Stimulated activated naive CD4-positive, alpha-beta T cell treated with Interleukin-2 at 50 U/mL for 16 hours (primary cell): Measurements from ENCODE around the gene ICE2.
"Not testable (repeated sequence)": the region's sequence is repeated elsewhere in the genome, so short reads cannot be mapped to it uniquely, and the experiment has no call there.

ENCODE experiments used
- DNase-seq: peaks from one replicate; lab custom pipeline; 2025; lab: John Stamatoyannopoulos, UW

The ICE2 gene

DNA sequence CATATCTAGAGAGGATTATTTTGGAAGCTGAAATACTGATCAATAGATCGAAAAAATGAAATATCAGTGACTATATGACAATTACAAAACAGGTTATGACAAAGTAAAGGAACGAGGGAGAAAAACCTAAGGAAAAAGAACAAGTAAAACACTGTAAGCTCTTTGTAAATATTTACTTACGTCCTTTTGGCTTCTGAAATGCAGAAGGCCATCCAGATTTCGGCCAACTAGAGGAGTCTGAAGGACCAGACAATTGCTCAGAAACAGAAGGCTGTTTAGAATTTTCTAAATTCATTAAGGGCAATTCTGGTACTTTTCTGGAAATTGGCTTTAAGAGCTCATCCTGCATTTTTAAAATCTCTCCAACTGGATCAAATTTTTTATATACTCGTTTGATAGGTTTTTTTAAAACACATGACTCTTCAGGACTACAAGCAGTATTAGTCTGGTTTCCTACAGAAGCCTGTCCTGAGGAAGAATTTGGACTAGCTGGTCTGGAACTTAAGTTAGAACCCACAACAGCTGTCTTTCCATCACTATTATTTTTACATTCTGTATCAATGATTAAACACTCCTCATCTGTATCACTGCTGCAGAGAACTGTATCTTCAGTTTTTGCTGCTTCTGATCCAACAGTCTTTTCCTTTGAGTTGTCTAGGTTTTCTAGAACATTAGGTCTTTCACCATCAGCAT, 30.1 kb downstream of the ICE2 start:
- no peak for DNase-seq

GRCh38 chr15:60444289-60444912, 34.5 kb downstream of the ICE2 start:
- no peak for DNase-seq

DNA sequence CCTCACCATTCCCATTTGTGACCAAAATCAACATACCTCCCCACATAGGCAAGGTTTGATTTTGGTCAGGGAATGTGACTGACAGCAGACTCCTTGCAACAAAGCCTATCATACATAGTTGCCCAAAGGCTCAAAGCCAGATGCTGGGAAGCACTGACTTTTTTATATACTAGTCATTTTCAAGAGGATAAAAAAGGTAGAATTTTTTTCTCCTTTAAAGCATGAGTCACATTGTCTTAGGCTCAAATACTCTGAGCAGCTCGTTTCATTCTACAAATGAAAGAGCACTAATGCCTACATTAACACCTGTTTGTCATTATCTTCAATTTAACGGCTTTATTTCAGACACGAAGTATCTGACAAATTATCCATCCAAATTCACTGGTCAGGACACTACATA, 36.2 kb downstream of the ICE2 start:
- DNase-seq, result no peak

DNA sequence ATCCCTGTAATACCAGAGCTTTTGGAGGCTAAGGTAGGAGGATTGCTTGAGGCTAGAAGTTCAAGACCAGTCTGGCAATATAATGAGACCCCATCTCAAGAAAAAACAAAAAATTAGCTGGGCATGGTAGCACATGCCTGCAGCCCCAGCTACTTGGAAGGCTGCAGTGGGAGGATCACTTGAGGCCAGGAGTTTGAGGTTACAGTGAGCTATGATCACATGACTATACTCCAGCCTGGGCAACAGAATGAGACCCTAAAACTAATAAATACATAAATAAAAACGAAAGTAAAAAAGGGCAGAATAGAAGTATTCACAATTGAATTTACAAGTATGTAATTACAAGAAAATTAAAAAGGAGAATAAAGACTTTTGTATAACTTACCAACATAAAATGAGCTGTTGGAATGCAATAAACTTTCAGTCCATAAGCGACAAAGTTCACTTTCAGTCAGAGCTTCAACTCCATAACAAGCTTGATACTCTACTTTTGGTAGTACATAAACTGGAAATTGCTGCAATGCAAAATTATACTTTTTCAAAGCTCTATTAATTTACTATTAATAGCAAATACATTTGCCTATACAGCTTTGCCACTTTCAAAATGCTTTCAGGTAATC, 36.8 kb downstream of the ICE2 start:
- DNase-seq, result no peak

DNA sequence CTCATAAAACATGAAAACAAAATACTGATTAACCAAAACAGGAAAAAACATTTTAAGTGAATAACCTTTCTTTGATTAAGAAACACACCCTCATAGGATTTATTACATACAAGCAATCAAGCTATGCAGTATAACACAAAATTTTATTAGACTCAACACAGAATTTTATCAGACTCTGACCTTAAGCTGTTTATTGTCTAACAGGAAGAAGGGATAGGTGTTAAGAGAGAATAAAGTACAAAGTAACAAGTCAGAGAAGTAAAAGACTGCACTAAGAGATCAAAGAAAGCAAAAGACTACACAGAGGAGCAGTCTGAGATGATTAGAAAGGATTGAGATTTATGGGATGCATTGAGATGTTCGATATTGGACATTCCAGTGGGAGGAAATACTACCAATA, 37.6 kb downstream of the ICE2 start:
- no peak for DNase-seq

- no peak for DNase-seq
Measured at GRCh38 chr15:60438646-60439045, 40.3 kb downstream of the ICE2 start.

DNA sequence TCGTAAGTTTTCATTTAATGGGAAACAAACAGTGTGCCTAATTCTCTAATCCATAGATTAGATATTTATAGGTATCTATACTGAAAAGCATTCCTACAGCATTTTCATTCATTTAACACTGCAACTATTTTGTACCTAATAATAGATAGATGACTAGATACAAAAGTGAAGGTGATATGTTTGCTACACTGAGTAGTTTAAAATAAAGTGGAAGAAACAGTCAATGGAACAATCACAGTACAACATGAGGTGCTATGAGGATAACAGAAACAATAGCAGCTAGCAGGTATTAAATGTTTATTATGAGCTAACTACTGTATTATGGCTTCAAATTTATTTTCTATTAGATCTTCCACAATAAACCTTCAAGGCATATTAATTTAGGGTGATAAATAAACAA, 50.0 kb downstream of the ICE2 start:
- no peak for DNase-seq

DNA sequence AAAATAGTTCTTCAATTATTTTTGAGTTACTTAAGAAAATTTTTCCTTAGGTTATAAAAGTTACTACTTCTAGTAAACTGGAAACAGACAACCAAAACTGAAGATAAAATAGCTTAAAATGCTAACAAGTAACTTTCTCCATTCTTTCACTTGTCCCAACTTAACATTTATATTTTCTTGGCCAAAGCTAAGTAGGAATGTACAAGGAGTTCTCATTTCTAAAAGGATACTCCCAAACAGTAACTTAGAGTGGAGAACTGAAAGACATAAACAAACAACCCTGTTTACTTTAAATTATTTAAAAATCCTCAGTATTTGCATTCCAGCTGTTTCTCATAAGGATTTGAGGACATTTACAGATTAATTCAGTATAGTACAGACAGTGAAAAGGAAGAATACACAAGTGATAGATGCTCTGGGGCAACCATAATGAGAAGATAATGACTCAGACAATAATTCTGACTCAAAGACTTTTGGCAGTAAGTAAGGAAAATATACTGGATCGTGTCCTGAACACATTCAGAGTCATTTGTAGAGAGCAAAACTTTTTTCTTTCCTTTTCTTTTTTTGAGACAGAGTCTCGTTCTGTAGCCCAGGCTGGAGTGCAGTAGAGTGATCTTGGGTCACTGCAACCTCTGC, 52.0 kb downstream of the ICE2 start:
- no peak for DNase-seq

GRCh38 chr15:60425461-60425860, 53.5 kb downstream of the ICE2 start:
- DNase-seq, result no peak

GRCh38 chr15:60424006-60424405, 54.9 kb downstream of the ICE2 start:
- no peak for DNase-seq

DNA sequence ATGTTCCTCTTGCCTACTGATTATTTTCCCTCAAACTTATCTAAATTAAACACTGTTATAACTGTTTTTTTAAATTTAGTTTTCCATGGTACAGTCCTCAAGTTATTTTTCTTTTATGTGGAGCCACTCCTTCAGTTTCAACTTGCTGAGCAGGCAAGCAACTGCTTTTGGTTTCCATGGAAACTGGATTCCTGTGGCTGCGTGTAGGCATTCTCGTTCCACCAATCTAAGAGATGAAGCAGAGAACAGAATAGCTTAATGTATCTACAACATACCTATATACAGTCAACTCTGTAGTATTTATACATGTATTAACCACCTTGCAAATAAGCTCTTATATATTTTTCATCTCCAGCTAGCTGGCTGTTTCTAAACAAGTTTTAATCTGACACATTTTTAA, 55.4 kb downstream of the ICE2 start:
- DNase-seq, result no peak

DNA sequence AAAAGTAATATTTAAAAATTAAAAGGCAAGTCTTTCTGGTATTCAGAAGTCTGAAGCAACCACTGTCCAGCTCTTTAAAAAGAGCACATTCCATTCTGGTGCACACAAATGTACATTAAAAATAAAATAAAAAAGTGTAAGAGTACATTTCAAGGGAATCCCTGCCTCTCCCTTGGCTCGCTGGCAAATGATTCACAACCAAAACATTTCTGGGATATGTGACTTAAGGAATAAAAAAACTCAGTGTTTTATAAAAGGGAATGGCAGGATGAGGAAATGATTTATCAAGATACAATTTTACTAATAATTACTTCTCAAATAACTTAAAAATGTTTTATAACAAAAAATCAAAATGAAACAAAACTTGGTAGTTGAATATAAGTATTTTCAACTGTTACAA, 57.4 kb downstream of the ICE2 start:
- DNase-seq, result no peak

DNA sequence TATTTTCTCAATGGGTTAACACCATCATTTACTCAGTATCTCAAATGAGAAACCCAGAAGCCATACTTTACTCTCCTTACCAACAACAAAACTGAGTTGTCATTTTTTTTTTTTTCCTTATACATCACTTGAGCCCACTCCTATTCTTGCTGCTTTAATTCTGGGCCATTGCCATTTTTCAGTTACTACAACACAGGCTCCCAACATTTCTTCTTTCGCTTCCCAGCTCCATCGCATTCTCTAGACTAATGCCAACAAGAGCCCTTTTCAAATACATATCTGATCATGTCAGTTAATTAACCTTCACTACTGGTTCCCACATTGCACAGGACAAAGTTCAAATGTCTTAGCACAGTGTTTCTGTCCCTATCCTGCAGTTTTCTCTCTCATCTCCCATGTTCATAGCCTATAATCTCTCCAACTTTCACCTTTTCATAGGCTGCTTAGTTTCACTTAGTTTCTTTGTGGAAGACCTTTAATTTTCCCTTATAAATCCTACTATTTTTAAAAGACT, 58.7 kb downstream of the ICE2 start:
- no peak for DNase-seq

- DNase-seq, result no peak
Measured at GRCh38 chr15:60419753-60420152, 59.2 kb downstream of the ICE2 start.

- DNase-seq, result no peak
Measured at GRCh38 chr15:60418096-60418495, 60.8 kb downstream of the ICE2 start.

GRCh38 chr15:60417112-60417511, 61.8 kb downstream of the ICE2 start:
- no peak for DNase-seq

DNA sequence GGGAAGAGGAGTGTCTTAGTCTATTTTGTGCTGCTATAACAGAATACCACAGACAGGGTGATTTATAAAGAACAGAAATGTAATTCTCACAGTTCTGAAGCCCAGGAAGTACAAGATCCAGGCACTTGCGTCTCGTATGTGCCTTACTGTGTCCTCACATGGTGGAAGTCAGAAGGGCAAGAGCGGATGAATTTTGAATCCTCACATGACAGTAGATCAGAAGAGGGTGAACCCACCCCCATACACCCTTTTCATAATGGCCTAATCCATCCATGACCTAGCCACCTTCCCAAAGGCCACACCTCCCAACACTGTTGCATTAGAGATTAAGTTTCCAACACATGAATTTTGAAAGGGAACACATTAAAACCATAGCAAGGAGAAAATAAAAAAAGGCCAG, 62.5 kb downstream of the ICE2 start:
- no peak for DNase-seq

GRCh38 chr15:60414016-60414682, 64.8 kb downstream of the ICE2 start:
- DNase-seq, result no peak

GRCh38 chr15:60413231-60413824, 65.6 kb downstream of the ICE2 start:
- no peak for DNase-seq

DNA sequence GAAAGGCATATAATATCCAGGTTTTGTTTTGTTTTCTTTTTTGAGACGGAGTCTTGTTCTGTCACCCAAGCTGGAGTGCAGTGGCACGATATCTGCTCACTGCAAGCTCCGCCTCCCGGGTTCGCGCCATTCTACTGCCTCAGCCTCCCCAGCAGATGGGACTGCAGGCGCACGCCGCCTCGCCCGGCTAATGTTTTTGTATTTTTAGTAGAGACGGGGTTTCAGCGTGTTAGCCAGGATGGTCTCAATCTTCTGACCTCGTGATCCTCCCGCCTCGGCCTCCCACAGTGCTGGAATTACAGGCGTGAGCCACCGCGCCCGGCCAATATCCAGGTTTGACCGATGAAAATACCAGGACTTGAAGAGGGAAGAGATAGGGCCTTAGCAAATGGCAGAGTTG, 66.1 kb downstream of the ICE2 start:
- DNase-seq, result not testable (repeated sequence)

GRCh38 chr15:60411774-60412425, 67.0 kb downstream of the ICE2 start:
- no peak for DNase-seq
